Tongue (tissue), 2 donors: ENCODE measurements around the gene PDSS1. TPM values are rescaled to one million over a fixed set of nuclear protein-coding genes. Genes with fewer than 3 reads are reported as not detected.
A peak's percentile ranks its signal among the peaks of the same experiment; 100 is the strongest.
"Not testable (repeated sequence)": the region's sequence is repeated elsewhere in the genome, so short reads cannot be mapped to it uniquely, and the experiment has no call there.

Experiments used
- DNase-seq: peaks from one replicate; pipeline ENCODE4 v3.0.0-alpha.2; 2015
- total RNA-seq: library from RNA; depleted of rRNA; stranded (reverse); fragments of >200 nt; gene quantifications from one replicate; pipeline ENCODE4 v1.2.3, GENCODE V29; 2014

The PDSS1 gene
- total RNA-seq, 1 donor from 2014 or later: 9.7 TPM

GRCh38 chr10:26741368-26741767, 43.9 kb downstream of the PDSS1 start:
- no peak for DNase-seq

- DNase-seq: no peak
Observed at GRCh38 chr10:26743091-26743490, 45.6 kb downstream of the PDSS1 start.

GRCh38 chr10:26743841-26744240, 46.3 kb downstream of the PDSS1 start:
- DNase-seq: no peak

GRCh38 chr10:26746061-26746460, 48.6 kb downstream of the PDSS1 start:
- DNase-seq: no peak

- no peak for DNase-seq
Observed at GRCh38 chr10:26755443-26755903, 58.0 kb downstream of the PDSS1 start.

- DNase-seq: no peak
Observed at GRCh38 chr10:26759008-26759407, 61.5 kb downstream of the PDSS1 start.

GRCh38 chr10:26765549-26765948, 68.0 kb downstream of the PDSS1 start:
- no peak for DNase-seq

GRCh38 chr10:26770069-26770468, 72.6 kb downstream of the PDSS1 start:
- no peak for DNase-seq

- no peak for DNase-seq
Observed at GRCh38 chr10:26773633-26774032, 76.1 kb downstream of the PDSS1 start.

- DNase-seq: no peak
Observed at GRCh38 chr10:26776258-26776657, 78.8 kb downstream of the PDSS1 start.

- no peak for DNase-seq
Observed at GRCh38 chr10:26777686-26778085, 80.2 kb downstream of the PDSS1 start.

- no peak for DNase-seq
Observed at GRCh38 chr10:26779176-26779860, 81.8 kb downstream of the PDSS1 start.

GRCh38 chr10:26780106-26780792, 82.7 kb downstream of the PDSS1 start:
- DNase-seq: no peak

GRCh38 chr10:26780793-26781601, 83.5 kb downstream of the PDSS1 start:
- peak; percentile 9 for DNase-seq

GRCh38 chr10:26781797-26782196, 84.3 kb downstream of the PDSS1 start:
- no peak for DNase-seq

GRCh38 chr10:26787362-26787761, 89.9 kb downstream of the PDSS1 start:
- no peak for DNase-seq

GRCh38 chr10:26789779-26790178, 92.3 kb downstream of the PDSS1 start:
- DNase-seq: not testable (repeated sequence)

GRCh38 chr10:26790221-26790995, 92.9 kb downstream of the PDSS1 start:
- no peak for DNase-seq

GRCh38 chr10:26792758-26793495, 95.4 kb downstream of the PDSS1 start:
- peak; percentile 20 for DNase-seq
